HepG2 (cell line): ENCODE results near the gene RNFT2. TPM values are rescaled to one million over a fixed set of nuclear protein-coding genes. Genes with fewer than 3 reads are reported as not detected.

Experiments
- DPF2 ChIP-seq: sonication (generic); formaldehyde crosslinking; IDR thresholded peaks from 2 replicates; pipeline ENCODE4 v1.4.0; 2020; ENCODE audit warnings: mild to moderate bottlenecking, low read depth, missing genetic modification reagents, borderline replicate concordance
- HNRNPLL ChIP-seq: fragments of 200-400 bp; formaldehyde crosslinking; IDR thresholded peaks from 2 replicates; pipeline ENCODE4 v1.6.1; 2017; ENCODE audit warnings: mild to moderate bottlenecking, low read depth, low read length; ENCODE audit not compliant: poor library complexity, severe bottlenecking
- HOXA3 ChIP-seq: sonication (generic); formaldehyde crosslinking; IDR thresholded peaks from 2 replicates; pipeline ENCODE4 v1.5.0; 2020; ENCODE audit warnings: missing genetic modification reagents
- MAF1 ChIP-seq: sonication (generic); formaldehyde crosslinking; IDR thresholded peaks from 2 replicates; pipeline ENCODE4 v1.5.0; 2020; ENCODE audit warnings: missing genetic modification reagents, borderline replicate concordance
- MEIS2 ChIP-seq: sonication (generic); formaldehyde crosslinking; IDR thresholded peaks from 2 replicates; pipeline ENCODE4 v1.9.0; 2021; ENCODE audit warnings: mild to moderate bottlenecking, missing genetic modification reagents
- MXI1 ChIP-seq: IDR thresholded peaks from 3 replicates; pipeline ENCODE4 v1.6.1; 2012; ENCODE audit warnings: low read depth, low read length, inconsistent platforms, borderline replicate concordance
- PLSCR1 ChIP-seq: sonication (generic); formaldehyde crosslinking; IDR thresholded peaks from 2 replicates; pipeline ENCODE4 v1.5.0; 2020; ENCODE audit warnings: missing genetic modification reagents, mild to moderate bottlenecking, borderline replicate concordance
- PRDM4 ChIP-seq: sonication (generic); formaldehyde crosslinking; IDR thresholded peaks from 2 replicates; pipeline ENCODE4 v1.9.0; 2021; ENCODE audit warnings: missing genetic modification reagents, borderline replicate concordance
- RAD21 ChIP-seq: fragments of 450-650 bp; formaldehyde crosslinking; IDR thresholded peaks from 2 replicates; pipeline ENCODE4 v1.5.0; 2020; ENCODE audit warnings: mild to moderate bottlenecking
- RAD51 ChIP-seq: fragments of 450-650 bp; IDR thresholded peaks from 2 replicates; pipeline ENCODE4 v1.6.1; 2016; ENCODE audit warnings: borderline replicate concordance
- RFX5 ChIP-seq: IDR thresholded peaks from 2 replicates; pipeline ENCODE4 v1.6.1; 2011; ENCODE audit warnings: low read depth, low read length, improper control_type of control experiment
- RFXAP ChIP-seq: sonication (generic); formaldehyde crosslinking; IDR thresholded peaks from 2 replicates; pipeline ENCODE4 v1.4.0; 2020; ENCODE audit warnings: missing genetic modification reagents, borderline replicate concordance
- STAT5B ChIP-seq: sonication (generic); formaldehyde crosslinking; IDR thresholded peaks from 2 replicates; pipeline ENCODE4 v1.4.0; 2020; ENCODE audit warnings: missing genetic modification reagents
- TRIM22 ChIP-seq: fragments of 450-650 bp; IDR thresholded peaks from 2 replicates; pipeline ENCODE4 v1.6.1; 2017
- ZBTB14 ChIP-seq: sonication (generic); formaldehyde crosslinking; IDR thresholded peaks from 2 replicates; pipeline ENCODE4 v1.4.0; 2020; ENCODE audit warnings: missing genetic modification reagents
- ZNF142 ChIP-seq: sonication (generic); formaldehyde crosslinking; IDR thresholded peaks from 2 replicates; pipeline ENCODE4 v1.4.0; 2020; ENCODE audit warnings: missing genetic modification reagents
- ZNF446 ChIP-seq: sonication (generic); formaldehyde crosslinking; IDR thresholded peaks from 2 replicates; pipeline ENCODE4 v1.5.0; 2020; ENCODE audit warnings: mild to moderate bottlenecking, missing genetic modification reagents
- ZNF556 ChIP-seq: sonication (generic); formaldehyde crosslinking; IDR thresholded peaks from 2 replicates; pipeline ENCODE4 v1.4.0; 2020; ENCODE audit warnings: mild to moderate bottlenecking, missing genetic modification reagents, borderline replicate concordance
- ZSCAN20 ChIP-seq: sonication (generic); formaldehyde crosslinking; IDR thresholded peaks from 2 replicates; pipeline ENCODE4 v1.4.0; 2020; ENCODE audit warnings: missing genetic modification reagents, mild to moderate bottlenecking, borderline replicate concordance
- polyA plus RNA-seq, 8 experiments: library from polyadenylated mRNA; depleted of rRNA in 3 of 8; stranded (reverse) in 7 of 8; unstranded in 1 of 8; fragments of >200 nt; fragmentation: Illumina TruSeq in 4 of 8; extraction: Trizol in 4 of 8; gene quantifications; 2 replicates each; pipeline versions ENCODE4 v1.2.1 to v1.2.3, GENCODE V29; 2011 to 2016; ENCODE audit warnings: low read depth in 4 of 8, missing spikeins in 1 of 8, mixed read lengths in 1 of 8; ENCODE audit not compliant: insufficient read depth in 1 of 8
- total RNA-seq, 5 experiments: library from RNA; depleted of rRNA; stranded (reverse); fragments of >200 nt; fragmentation: Illumina TruSeq; extraction: Trizol; gene quantifications; 2 replicates each; pipeline ENCODE4 v1.2.3, GENCODE V29; 2016; ENCODE audit warnings: low read depth in 1 of 5

The RNFT2 gene
- total and polyA plus RNA-seq, 2 of the 13 experiments (the other 11 are each of a cell fraction or from before 2014, with no cell fraction given), result 3.3 to 8.3 TPM

- TF ChIP-seq ZNF142 (CRISPR knock-in tag) (0 out of 2 replicates have a peak, but pooled peaks have one; percentile 44), RAD51 (no peak), ZBTB14 (CRISPR knock-in tag) (peak; percentile 78), RFXAP (CRISPR knock-in tag) (no peak), ZSCAN20 (CRISPR knock-in tag) (no peak), PLSCR1 (no peak), DPF2 (CRISPR knock-in tag) (no peak), ZNF556 (CRISPR knock-in tag) (no peak), MEIS2 (CRISPR knock-in tag) (0 out of 2 replicates have a peak, but pooled peaks have one; percentile 30), MAF1 (CRISPR knock-in tag) (no peak), PRDM4 (CRISPR knock-in tag) (no peak), RAD21 (CRISPR knock-in tag) (peak; percentile 61), STAT5B (CRISPR knock-in tag) (no peak), MXI1 (no peak), HNRNPLL (peak; percentile 82), TRIM22 (no peak), HOXA3 (peak; percentile 46; the same call in 1 of the 2 replicates), RFX5 (no peak), ZNF446 (CRISPR knock-in tag) (no peak)
Observed at GRCh38 chr12:116880817-116881324, 142.8 kb downstream of the RNFT2 start (continued).
